ENCODE data around the gene AHDC1.

Gene AHDC1

GRCh38 chr1:27535386-27535785, 68.6 kb downstream of the AHDC1 start:
- DNase-seq (ENCODE audit: low spot score), result no peak

GRCh38 chr1:27531959-27532685, 71.8 kb downstream of the AHDC1 start:
- no peak for DNase-seq (ENCODE audit: low spot score)

GRCh38 chr1:27530192-27530591, 73.8 kb downstream of the AHDC1 start:
- DNase-seq (ENCODE audit: low spot score), result no peak

- DNase-seq (ENCODE audit: low spot score), result no peak
These were observed 74.3 kb downstream of the AHDC1 start for GRCh38 chr1:27529704-27530018.

- DNase-seq (ENCODE audit: low spot score), result no peak
These were observed 74.9 kb downstream of the AHDC1 start for GRCh38 chr1:27528818-27529703.

GRCh38 chr1:27527890-27528817, 75.8 kb downstream of the AHDC1 start:
- peak; percentile 80 for DNase-seq (ENCODE audit: low spot score)

- peak; percentile 75 for DNase-seq (ENCODE audit: low spot score)
These were observed 76.6 kb downstream of the AHDC1 start for GRCh38 chr1:27527223-27527889.

GRCh38 chr1:27526569-27527222, 77.2 kb downstream of the AHDC1 start:
- no peak for DNase-seq (ENCODE audit: low spot score)

GRCh38 chr1:27525296-27526272, 78.4 kb downstream of the AHDC1 start:
- peak; percentile 85 for DNase-seq (ENCODE audit: low spot score)

- no peak for DNase-seq (ENCODE audit: low spot score)
These were observed 80.5 kb downstream of the AHDC1 start for GRCh38 chr1:27523337-27524020.

GRCh38 chr1:27522432-27523336, 81.3 kb downstream of the AHDC1 start:
- DNase-seq (ENCODE audit: low spot score), result no peak

- DNase-seq (ENCODE audit: low spot score), result no peak
These were observed 82.0 kb downstream of the AHDC1 start for GRCh38 chr1:27521861-27522431.

GRCh38 chr1:27521336-27521831, 82.6 kb downstream of the AHDC1 start:
- no peak for DNase-seq (ENCODE audit: low spot score)

- DNase-seq (ENCODE audit: low spot score), result no peak
These were observed 83.3 kb downstream of the AHDC1 start for GRCh38 chr1:27520651-27521050.

- DNase-seq (ENCODE audit: low spot score), result no peak
These were observed 84.3 kb downstream of the AHDC1 start for GRCh38 chr1:27519331-27520258.

- no peak for DNase-seq (ENCODE audit: low spot score)
These were observed 85.1 kb downstream of the AHDC1 start for GRCh38 chr1:27518808-27519207.
